Retinal pigment epithelial cell (primary cell): ENCODE results near the gene VENTX.

ENCODE experiments used
- DNase-seq: peaks from one replicate; pipeline ENCODE4 v3.0.0-alpha.2; 2010; ENCODE audit warnings: low read depth
- H3K4me3 ChIP-seq: 2 replicates; pipeline ENCODE4 v1.5.1; 2011; ENCODE audit warnings: mild to moderate bottlenecking, low read length, control low read depth, moderate library complexity
- TF ChIP-seq, protein P1 (sequence below): conservative IDR thresholded peaks from 2 replicates; pipeline ENCODE4 v1.5.1; 2011; ENCODE audit warnings: low read depth, low read length, control low read depth, inconsistent platforms

The VENTX gene

DNA sequence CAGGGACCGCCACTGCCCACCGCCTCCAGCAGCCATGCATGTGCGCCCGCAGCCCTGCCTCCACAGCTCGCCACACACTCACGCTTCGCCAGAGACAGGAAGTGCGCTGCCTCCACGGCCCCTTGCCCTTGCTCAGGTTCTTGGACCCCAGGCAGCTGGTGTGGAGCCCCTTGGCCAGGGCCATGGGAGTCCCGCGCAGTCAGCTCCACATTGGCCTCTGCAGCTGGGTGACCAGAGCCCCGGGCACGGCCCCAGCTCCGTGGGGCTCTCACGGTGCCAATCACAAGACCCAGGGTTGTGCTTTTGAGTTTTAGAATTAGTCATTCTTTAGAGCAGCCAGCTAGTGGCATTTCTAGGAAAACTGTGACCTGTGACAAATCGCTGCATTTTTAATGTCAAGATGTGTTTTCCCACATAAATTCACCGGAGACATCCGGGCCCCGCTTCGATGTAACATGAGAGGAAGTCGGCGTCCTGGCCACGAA lies 11.9 kb upstream of the VENTX start:
- H3K4me3 ChIP-seq: no peak overlapping the region
- TF ChIP-seq, protein P1, sequence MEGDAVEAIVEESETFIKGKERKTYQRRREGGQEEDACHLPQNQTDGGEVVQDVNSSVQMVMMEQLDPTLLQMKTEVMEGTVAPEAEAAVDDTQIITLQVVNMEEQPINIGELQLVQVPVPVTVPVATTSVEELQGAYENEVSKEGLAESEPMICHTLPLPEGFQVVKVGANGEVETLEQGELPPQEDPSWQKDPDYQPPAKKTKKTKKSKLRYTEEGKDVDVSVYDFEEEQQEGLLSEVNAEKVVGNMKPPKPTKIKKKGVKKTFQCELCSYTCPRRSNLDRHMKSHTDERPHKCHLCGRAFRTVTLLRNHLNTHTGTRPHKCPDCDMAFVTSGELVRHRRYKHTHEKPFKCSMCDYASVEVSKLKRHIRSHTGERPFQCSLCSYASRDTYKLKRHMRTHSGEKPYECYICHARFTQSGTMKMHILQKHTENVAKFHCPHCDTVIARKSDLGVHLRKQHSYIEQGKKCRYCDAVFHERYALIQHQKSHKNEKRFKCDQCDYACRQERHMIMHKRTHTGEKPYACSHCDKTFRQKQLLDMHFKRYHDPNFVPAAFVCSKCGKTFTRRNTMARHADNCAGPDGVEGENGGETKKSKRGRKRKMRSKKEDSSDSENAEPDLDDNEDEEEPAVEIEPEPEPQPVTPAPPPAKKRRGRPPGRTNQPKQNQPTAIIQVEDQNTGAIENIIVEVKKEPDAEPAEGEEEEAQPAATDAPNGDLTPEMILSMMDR: no peak
- no peak for DNase-seq

DNA sequence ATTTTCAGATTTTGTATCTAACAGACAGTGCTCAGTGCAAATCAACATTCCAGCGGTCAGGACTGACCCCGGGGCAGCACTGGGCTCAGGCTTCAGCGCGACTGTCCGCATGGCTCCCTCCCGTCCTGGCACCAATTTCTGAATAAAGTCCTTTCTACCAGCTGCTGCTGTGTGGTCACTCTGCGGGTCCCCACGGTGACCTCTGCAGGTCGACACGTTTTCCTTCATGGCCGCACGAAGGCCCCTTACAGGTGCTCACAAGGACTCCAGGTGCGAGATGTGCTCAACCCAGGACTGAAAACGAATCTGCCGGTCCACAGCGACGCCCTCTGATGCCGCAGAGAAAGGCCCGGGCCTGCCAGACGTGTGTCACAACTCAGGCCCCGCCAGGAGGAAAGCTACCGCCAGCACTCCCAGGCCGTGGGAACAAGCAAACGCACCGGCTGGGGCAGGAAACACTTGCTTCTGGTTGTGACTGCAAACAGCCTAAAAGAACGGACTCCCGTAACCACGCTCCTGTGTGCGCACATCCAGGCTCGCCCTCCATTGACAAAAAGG lies 11.3 kb upstream of the VENTX start:
- DNase-seq: no peak
- H3K4me3 ChIP-seq: no peak overlapping the region
- TF ChIP-seq, protein P1: no peak

DNA sequence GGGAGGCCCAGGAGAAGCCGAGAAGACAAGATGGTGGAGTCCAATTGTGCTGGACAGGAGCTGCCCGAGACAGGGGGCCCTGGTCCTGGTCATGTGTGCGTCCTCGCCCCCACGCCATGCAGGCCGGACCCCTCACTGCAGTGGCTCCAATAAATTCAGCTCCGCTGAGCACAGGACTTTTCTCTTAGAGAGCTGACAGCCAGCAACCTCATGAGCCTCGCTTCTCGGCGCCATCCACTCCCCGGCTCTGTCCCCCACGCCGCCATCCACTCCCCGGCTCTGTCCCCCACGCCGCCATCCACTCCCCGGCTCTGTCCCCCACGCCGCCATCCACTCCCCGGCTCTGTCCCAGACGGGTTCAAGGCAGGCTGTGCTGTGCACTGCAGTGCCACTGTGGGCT lies 10.4 kb upstream of the VENTX start:
- TF ChIP-seq, protein P1: no peak
- no peak for DNase-seq
- no peak overlapping the region for H3K4me3 ChIP-seq

DNA sequence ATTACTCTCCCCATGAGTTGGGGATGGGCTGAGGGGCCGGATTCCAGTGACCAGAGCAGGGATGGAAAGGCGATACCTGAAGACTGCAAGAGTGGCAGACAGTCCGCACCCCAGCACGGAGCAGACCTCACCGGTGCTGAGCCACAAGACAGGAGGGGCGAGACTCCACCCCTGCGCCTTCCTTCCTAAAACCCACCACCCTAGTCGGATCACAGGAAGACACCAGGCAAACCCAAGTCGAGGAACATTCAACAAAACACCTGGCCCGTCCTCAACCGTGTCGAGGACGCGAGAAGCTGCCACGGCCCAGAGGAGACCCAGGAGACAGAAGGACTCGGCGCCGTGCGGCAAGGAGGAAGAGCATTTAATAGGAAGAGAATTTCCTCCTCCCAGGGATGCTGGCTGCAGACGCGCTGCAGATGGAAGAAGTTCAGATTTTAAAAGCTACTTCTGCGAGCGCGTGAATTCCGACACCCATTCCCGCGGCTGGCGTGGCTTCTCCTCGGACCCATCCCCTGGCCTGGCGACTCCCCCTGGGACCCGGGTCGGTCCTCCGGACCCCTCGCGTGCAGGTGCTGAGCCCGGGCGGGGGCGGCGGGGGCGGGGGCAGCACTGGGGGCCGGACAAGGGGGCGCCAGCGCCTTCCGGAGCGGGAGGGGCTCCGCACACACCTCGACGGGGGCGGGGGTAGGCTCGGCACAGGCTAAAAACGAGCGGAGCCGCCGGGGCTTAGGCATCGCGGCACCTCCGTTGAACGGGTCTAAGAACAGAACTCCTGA lies 8.2 kb upstream of the VENTX start:
- TF ChIP-seq, protein P1: no peak
- H3K4me3 ChIP-seq: no peak overlapping the region
- no peak for DNase-seq

DNA sequence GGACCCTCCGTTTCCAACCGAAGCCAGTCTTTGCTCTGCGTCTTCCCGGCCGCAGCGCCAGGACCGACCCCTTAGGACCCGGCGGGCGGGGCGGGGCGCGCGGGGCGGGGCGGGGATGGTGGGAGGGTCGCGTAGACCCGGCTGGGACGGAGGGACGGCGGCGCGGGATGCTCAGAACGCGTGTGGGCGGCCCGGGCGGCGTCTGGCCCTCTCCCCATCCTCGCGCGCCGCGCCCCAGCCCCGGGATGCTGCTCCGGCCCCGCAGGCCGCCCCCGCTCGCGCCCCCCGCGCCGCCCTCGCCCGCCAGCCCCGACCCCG lies 7.7 kb upstream of the VENTX start, which contains the start of gene UTF1:
TSS of gene UTF1 (plus strand) at position 174 of the 318 bp plus-strand sequence. CDS start at position 246, 72 bp downstream.
- DNase-seq: no peak
- H3K4me3 ChIP-seq: no peak within 1 kb of the TSS

DNA sequence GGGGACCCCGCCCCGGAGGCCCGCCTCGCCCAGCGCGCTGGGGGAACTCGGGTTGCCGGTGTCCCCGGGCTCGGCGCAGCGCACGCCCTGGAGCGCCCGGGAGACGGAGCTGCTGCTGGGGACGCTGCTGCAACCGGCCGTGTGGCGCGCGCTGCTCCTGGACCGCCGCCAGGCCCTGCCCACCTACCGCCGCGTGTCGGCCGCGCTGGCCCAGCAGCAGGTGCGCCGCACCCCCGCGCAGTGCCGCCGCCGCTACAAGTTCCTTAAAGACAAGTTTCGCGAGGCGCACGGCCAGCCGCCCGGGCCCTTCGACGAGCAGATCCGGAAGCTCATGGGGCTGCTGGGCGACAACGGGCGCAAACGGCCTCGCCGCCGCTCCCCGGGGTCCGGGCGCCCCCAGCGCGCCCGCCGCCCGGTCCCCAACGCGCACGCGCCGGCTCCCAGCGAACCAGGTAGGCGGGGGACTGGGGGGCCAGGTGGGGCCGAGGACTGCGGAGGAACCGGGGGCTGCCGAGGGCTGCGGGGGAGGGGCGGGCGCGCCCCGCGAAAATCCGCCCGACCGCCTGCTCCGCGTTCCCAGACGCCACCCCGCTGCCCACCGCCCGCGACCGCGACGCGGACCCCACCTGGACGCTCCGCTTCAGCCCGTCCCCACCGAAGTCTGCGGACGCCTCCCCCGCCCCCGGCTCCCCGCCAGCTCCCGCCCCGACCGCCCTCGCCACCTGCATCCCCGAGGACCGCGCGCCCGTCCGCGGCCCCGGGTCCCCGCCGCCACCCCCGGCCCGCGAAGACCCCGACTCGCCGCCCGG lies 7.1 kb upstream of the VENTX start:
- no peak overlapping the region for H3K4me3 ChIP-seq
- DNase-seq: no peak
- TF ChIP-seq, protein P1: no peak

More for the DNA sequence above, 7.7 kb upstream of the VENTX start, which contains the start of gene UTF1:
- TF ChIP-seq, protein P1: no peak
